ENCODE data around the gene FMNL2. TPM values are rescaled to one million over a fixed set of nuclear protein-coding genes. Genes with fewer than 3 reads are reported as not detected.

Gene FMNL2
- polyA plus RNA-seq, 3 donors, result 0.28 to 3.2 (median 0.71) TPM

DNA sequence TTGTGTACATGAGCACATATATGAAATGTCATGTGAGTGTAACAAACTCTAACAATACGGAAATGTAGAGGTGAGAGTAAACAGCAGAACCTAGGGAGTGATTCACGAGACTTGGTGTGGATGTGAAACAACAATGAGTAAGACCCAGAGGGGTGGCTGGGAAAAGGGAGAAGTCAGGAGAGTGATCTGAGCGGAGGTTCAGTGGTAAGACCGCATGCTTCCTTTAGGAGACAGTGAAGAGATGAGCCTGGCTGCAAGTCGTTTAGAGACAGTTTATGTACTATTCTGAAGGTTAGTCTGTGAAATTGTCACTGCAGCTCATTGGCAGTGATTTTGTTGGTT is 231.7 kb downstream of the FMNL2 start:
- Histone ChIP-seq H3K79me2 (ENCODE audit: insufficient read depth, low read length) (no peaks in the 10 kb centered on the region), H3K9ac (ENCODE audit: insufficient read depth, low read length, poor library complexity, severe bottlenecking) (no peak overlapping the region), H3K36me3 (replicated peaks in 1 of 2; ENCODE audit: control insufficient read depth in 1 of 2, insufficient read depth in 2 of 2, low read length in 2 of 2) (no peaks in the 10 kb centered on the region), H3K27ac (ENCODE audit: low read depth in 1 of 2, low read length in 2 of 2) (no peak overlapping the region), H3K27me3 (ENCODE audit: control insufficient read depth in 2 of 2, insufficient read depth in 2 of 2, low read length in 2 of 2) (no peaks in the 10 kb centered on the region), H3K4me2 (replicated peaks; ENCODE audit: extremely low read depth, low read length, poor library complexity, severe bottlenecking) (no peak overlapping the region), H4K20me1 (ENCODE audit: insufficient read depth, low read length) (no peaks in the 10 kb centered on the region), H3K9me3 (replicated peaks in 1 of 2; ENCODE audit: control insufficient read depth in 1 of 2, insufficient read depth in 1 of 2, low read length in 2 of 2) (no peaks in the 10 kb centered on the region), H2AFZ (ENCODE audit: insufficient read depth, low read depth, low read length, poor library complexity, severe bottlenecking) (no peak overlapping the region), H3K4me3 (replicated peaks in 1 of 3; ENCODE audit: low read depth in 2 of 3, low read length in 3 of 3) (no peak overlapping the region), H3K4me1 (ENCODE audit: control insufficient read depth in 1 of 2, insufficient read depth in 2 of 2, low read length in 2 of 2) (peaks cover 3 to 4% of the 10 kb centered on the region in 2 donors)
- H3K4me3 Mint-ChIP-seq, result no peak overlapping the region
- peaks cover 7% of the 10 kb centered on the region for H3K4me1 Mint-ChIP-seq
- peak overlapping the region in 1 of 7 donors; percentile 4 for H3K27ac Mint-ChIP-seq
- peak; percentile 44 to 65 (median 51) for DNase-seq
- no peaks in the 10 kb centered on the region for H3K9me3 Mint-ChIP-seq
- intact Hi-C loops (cut with micrococcal nuclease), result no loop called here
- TF ChIP-seq, protein P1, sequence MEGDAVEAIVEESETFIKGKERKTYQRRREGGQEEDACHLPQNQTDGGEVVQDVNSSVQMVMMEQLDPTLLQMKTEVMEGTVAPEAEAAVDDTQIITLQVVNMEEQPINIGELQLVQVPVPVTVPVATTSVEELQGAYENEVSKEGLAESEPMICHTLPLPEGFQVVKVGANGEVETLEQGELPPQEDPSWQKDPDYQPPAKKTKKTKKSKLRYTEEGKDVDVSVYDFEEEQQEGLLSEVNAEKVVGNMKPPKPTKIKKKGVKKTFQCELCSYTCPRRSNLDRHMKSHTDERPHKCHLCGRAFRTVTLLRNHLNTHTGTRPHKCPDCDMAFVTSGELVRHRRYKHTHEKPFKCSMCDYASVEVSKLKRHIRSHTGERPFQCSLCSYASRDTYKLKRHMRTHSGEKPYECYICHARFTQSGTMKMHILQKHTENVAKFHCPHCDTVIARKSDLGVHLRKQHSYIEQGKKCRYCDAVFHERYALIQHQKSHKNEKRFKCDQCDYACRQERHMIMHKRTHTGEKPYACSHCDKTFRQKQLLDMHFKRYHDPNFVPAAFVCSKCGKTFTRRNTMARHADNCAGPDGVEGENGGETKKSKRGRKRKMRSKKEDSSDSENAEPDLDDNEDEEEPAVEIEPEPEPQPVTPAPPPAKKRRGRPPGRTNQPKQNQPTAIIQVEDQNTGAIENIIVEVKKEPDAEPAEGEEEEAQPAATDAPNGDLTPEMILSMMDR (IDR thresholded peaks at IDR 0.05), result no peak
- H3K36me3 Mint-ChIP-seq, result no peaks in the 10 kb centered on the region
- H3K27me3 Mint-ChIP-seq (ENCODE audit: low read depth in 3 of 3), result peaks cover 0 to 2% (median 0%) of the 10 kb centered on the region in 3 donors
- WGBS (ENCODE audit: insufficient coverage), result 47% methylated on average over 5 of the region's 5 CpGs

DNA sequence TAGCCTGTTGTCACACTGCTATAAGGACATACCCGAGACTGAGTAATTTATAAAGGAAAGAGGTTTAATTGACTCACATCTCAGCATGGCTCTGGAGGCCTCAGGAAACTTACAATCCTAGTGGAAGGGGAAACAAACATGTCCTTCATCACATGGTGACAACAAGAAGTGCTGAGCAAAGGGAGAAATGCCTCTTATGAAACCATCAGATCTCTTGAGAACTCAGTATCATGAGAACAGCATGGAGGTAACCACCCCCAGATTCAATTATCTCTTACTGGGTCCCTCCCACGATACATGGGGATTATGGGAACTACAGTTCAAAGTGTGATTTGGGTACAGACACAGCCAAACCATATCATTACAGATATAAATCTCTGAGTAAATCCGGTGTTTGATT is 233.6 kb downstream of the FMNL2 start:
- Histone ChIP-seq H4K20me1 (ENCODE audit: insufficient read depth, low read length) (no peaks in the 10 kb centered on the region), H3K9ac (ENCODE audit: insufficient read depth, low read length, poor library complexity, severe bottlenecking) (no peak overlapping the region), H3K27me3 (ENCODE audit: control insufficient read depth in 2 of 2, insufficient read depth in 2 of 2, low read length in 2 of 2) (no peaks in the 10 kb centered on the region), H3K4me1 (ENCODE audit: control insufficient read depth in 1 of 2, insufficient read depth in 2 of 2, low read length in 2 of 2) (peaks cover 3 to 4% of the 10 kb centered on the region in 2 donors), H3K4me3 (replicated peaks in 1 of 3; ENCODE audit: low read depth in 2 of 3, low read length in 3 of 3) (no peak overlapping the region), H3K36me3 (replicated peaks in 1 of 2; ENCODE audit: control insufficient read depth in 1 of 2, insufficient read depth in 2 of 2, low read length in 2 of 2) (no peaks in the 10 kb centered on the region), H3K9me3 (replicated peaks in 1 of 2; ENCODE audit: control insufficient read depth in 1 of 2, insufficient read depth in 1 of 2, low read length in 2 of 2) (no peaks in the 10 kb centered on the region), H2AFZ (ENCODE audit: insufficient read depth, low read depth, low read length, poor library complexity, severe bottlenecking) (no peak overlapping the region), H3K27ac (ENCODE audit: low read depth in 1 of 2, low read length in 2 of 2) (no peak overlapping the region), H3K79me2 (ENCODE audit: insufficient read depth, low read length) (no peaks in the 10 kb centered on the region), H3K4me2 (replicated peaks; ENCODE audit: extremely low read depth, low read length, poor library complexity, severe bottlenecking) (no peak overlapping the region)
- Mint-ChIP-seq H3K36me3 (no peaks in the 10 kb centered on the region), H3K4me1 (peaks cover 15% of the 10 kb centered on the region), H3K27ac (no peak overlapping the region), H3K27me3 (ENCODE audit: low read depth in 3 of 3) (peaks cover 0 to 2% (median 0%) of the 10 kb centered on the region in 3 donors), H3K9me3 (no peaks in the 10 kb centered on the region), H3K4me3 (no peak overlapping the region)
- TF ChIP-seq, protein P1 (IDR thresholded peaks at IDR 0.05), result no peak
- DNase-seq, result no peak
- no CpG with 5 or more reads among the region's 3 CpGs for WGBS (ENCODE audit: insufficient coverage)
- intact Hi-C loops (cut with micrococcal nuclease), result no loop called here
